HG03378 (cell line): ENCODE data around the gene MAD2L1BP.

Experiments
- ATAC-seq: cut with Tn5 transposase; IDR thresholded peaks from one replicate; pipeline ENCODE4 v1.9.1; 2021; ENCODE audit warnings: mild to moderate bottlenecking, moderate library complexity; ENCODE audit not compliant: unreplicated experiment

Gene MAD2L1BP

GRCh38 chr6:43680308-43681200 is 44.9 kb downstream of the MAD2L1BP start:
- ATAC-seq: no peak

DNA sequence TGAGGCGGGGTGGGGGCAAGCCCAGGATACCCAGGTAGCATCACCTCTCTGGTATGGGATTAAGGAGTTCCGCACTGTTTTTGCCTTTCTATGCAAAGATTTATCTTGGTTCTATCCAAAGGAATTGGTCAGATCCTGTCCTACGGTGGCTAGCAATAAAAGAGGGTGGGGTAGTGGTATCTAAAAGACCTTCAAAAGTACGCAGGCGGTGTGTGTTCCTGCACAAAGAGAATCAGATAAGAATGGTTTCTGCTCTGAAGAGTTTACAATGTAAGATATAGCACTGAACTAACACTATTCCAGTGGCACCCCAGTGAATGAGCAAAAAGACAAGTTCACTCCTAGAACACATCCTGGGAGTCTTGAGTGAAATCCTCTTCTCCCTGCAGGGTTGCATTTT is 45.7 kb downstream of the MAD2L1BP start:
- ATAC-seq: no peak

GRCh38 chr6:43682724-43683429 is 47.2 kb downstream of the MAD2L1BP start:
- ATAC-seq: no peak

- no peak for ATAC-seq
Observed at GRCh38 chr6:43683708-43684455, 48.2 kb downstream of the MAD2L1BP start.

GRCh38 chr6:43687079-43687436 is 51.4 kb downstream of the MAD2L1BP start:
- no peak for ATAC-seq

DNA sequence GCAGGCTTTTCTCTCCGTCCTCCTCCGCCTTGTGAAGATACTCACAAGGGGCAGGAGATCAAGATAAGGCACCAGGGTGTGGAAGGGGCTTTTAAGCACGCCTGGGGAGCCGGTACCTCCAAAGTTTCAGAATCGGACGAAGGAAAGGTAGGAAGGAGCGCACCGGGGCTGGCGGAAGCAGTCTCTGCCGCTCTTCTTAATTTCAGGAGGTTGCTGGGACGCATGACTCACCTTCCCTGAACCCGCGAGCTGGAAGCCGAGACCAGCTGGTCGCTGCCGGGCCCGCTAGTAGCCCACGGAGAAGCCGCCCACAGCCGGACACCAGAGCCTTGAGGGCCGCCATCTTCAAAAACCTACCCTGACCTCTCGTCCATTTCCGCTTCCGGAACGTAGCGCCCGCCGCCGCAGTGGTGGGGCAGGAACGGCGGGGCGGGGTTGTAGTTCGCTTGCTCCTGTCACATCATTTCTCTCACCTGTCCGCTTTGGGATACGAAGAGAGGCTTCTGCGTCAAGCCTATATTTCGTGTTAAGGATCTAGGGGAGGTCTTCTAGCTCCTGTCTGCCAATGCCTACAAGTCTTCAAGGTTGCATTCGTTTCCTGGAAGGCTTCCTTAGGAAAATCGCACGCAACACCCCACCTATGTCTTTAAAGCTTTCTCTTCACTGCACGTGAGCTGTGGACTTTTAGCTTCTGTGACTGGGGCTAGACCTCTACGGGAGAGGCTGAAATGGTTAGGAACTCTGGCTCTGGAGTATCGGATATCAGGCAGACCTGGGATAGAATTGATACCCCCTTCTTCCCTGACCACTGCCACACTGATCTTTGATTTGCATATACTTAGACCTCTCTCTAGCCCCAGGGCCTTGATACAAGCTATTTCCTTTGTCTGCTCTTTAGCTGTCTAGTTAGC is 52.1 kb downstream of the MAD2L1BP start, which contains the start of gene MRPS18A:
Gene MRPS18A, minus strand, starts transcription at position 355 of the 911 bp plus-strand sequence. Its CDS starts 12 bp downstream, at position 343.
- peak; percentile 82 for ATAC-seq

- no peak for ATAC-seq
Observed at GRCh38 chr6:43689421-43689820, 53.8 kb downstream of the MAD2L1BP start.
